HL-60 (cell line): ENCODE measurements around the gene SH3RF3.

ENCODE experiments used
- DNase-seq, 2 experiments: peaks; one replicate each; pipeline ENCODE4 v3.0.0-alpha.2; 2010 to 2020; ENCODE audit warnings: low read depth in 1 of 2, low spot score in 1 of 2
- H3K27ac ChIP-seq: fragments of 250-450 bp; sonication (Bioruptor Pico); replicated peaks from 2 replicates; pipeline ENCODE4 v1.5.1; 2020; ENCODE audit warnings: mild to moderate bottlenecking, moderate library complexity
- H3K27me3 ChIP-seq: fragments of 250-450 bp; sonication (Bioruptor Pico); 2 replicates; pipeline ENCODE4 v1.5.1; 2021; ENCODE audit warnings: mild to moderate bottlenecking, moderate library complexity; ENCODE audit not compliant: insufficient read depth, poor library complexity, severe bottlenecking
- H3K4me3 ChIP-seq: replicated peaks from 2 replicates; pipeline ENCODE4 v1.5.1; 2011; ENCODE audit warnings: mild to moderate bottlenecking, control low read depth, low read length; ENCODE audit not compliant: insufficient read depth
- CTCF ChIP-seq: IDR thresholded peaks from one replicate; pipeline ENCODE4 v1.5.1; 2011; ENCODE audit warnings: low read length, control low read depth, inconsistent platforms; ENCODE audit not compliant: insufficient read depth
- GABPA ChIP-seq: IDR thresholded peaks from 2 replicates; pipeline ENCODE4 v1.6.1; 2012; ENCODE audit warnings: low read depth
- POLR2AphosphoS5 ChIP-seq: IDR thresholded peaks from 2 replicates; pipeline ENCODE4 v1.6.1; 2012; ENCODE audit warnings: low read depth
- REST ChIP-seq: IDR thresholded peaks from 2 replicates; pipeline ENCODE4 v1.6.1; 2012; ENCODE audit warnings: low read depth; ENCODE audit not compliant: insufficient replicate concordance
- SPI1 ChIP-seq: IDR thresholded peaks from 2 replicates; pipeline ENCODE4 v1.6.1; 2012; ENCODE audit warnings: low read depth, mild to moderate bottlenecking, borderline replicate concordance

The SH3RF3 gene

GRCh38 chr2:109444916-109445315 is 315.9 kb downstream of the SH3RF3 start:
- H3K27me3 ChIP-seq: no peaks in the 10 kb centered on the region
- no peak for TF ChIP-seq REST
- TF ChIP-seq GABPA: no peak
- TF ChIP-seq CTCF: no peak
- no peak for TF ChIP-seq POLR2AphosphoS5
- no peak for TF ChIP-seq SPI1
- no peak for DNase-seq

GRCh38 chr2:109446278-109447131 is 317.5 kb downstream of the SH3RF3 start:
- Histone ChIP-seq H3K27ac (no peak overlapping the region), H3K27me3 (no peaks in the 10 kb centered on the region), H3K4me3 (no peak overlapping the region)
- DNase-seq: no peak
- no peak for TF ChIP-seq POLR2AphosphoS5

More at GRCh38 chr2:109444916-109445315, 315.9 kb downstream of the SH3RF3 start:
- Histone ChIP-seq H3K27ac (no peak overlapping the region), H3K4me3 (no peak overlapping the region)

GRCh38 chr2:109447251-109447661 is 318.3 kb downstream of the SH3RF3 start:
- H3K27ac ChIP-seq: no peak overlapping the region
- no peak for DNase-seq
- no peak overlapping the region for H3K4me3 ChIP-seq
- H3K27me3 ChIP-seq: no peaks in the 10 kb centered on the region
- TF ChIP-seq CTCF (no peak), POLR2AphosphoS5 (no peak), GABPA (no peak), SPI1 (no peak), REST (no peak)

GRCh38 chr2:109447776-109448175 is 318.8 kb downstream of the SH3RF3 start:
- Histone ChIP-seq H3K27ac (no peak overlapping the region), H3K27me3 (no peaks in the 10 kb centered on the region), H3K4me3 (no peak overlapping the region)
- TF ChIP-seq POLR2AphosphoS5 (no peak), CTCF (no peak), REST (no peak), SPI1 (no peak), GABPA (no peak)
- no peak for DNase-seq
